Activated T-cell treated with anti-CD3 and anti-CD28 coated beads, Interleukin-2, amount 50 U/mL, for 24 hours (primary cell): ENCODE data around the gene FAM24A.
"Not testable (repeated sequence)": the region's sequence is repeated elsewhere in the genome, so short reads cannot be mapped to it uniquely, and the experiment has no call there.

Experiments used
- DNase-seq: peaks from one replicate; pipeline ENCODE4 v3.0.0-alpha.2; 2020
- H3K27ac Mint-ChIP-seq: 2 replicates; pipeline ENCODE4 v1.8.0; 2020; ENCODE audit warnings: mild to moderate bottlenecking, mixed read lengths
- H3K27me3 Mint-ChIP-seq: 2 replicates; pipeline ENCODE4 v1.8.0; 2020; ENCODE audit warnings: mixed read lengths
- H3K36me3 Mint-ChIP-seq: 2 replicates; pipeline ENCODE4 v1.8.0; 2020; ENCODE audit warnings: low read depth, mixed read lengths
- H3K4me1 Mint-ChIP-seq: 2 replicates; pipeline ENCODE4 v1.8.0; 2020; ENCODE audit warnings: low read depth, mixed read lengths
- H3K4me3 Mint-ChIP-seq: 2 replicates; pipeline ENCODE4 v1.8.0; 2020; ENCODE audit warnings: mild to moderate bottlenecking, moderate library complexity, mixed read lengths
- H3K9me3 Mint-ChIP-seq: 2 replicates; pipeline ENCODE4 v1.8.0; 2020; ENCODE audit warnings: mixed read lengths

FAM24A gene

GRCh38 chr10:122910310-122910709 lies at the start of gene FAM24A:
FAM24A (plus strand) TSS chr10:122910610; CDS start chr10:122911635, 1,025 bp downstream.
- DNase-seq, result no peak
- Mint-ChIP-seq H3K9me3 (no peaks in the 10 kb centered on the region), H3K27me3 (peaks cover 18% of the 10 kb centered on the region), H3K4me3 (no peak within 1 kb of the TSS), H3K27ac (no peak within 1 kb of the TSS), H3K36me3 (no peaks in the 10 kb centered on the region), H3K4me1 (no peaks in the 10 kb centered on the region)

- peaks cover 47% of the 10 kb centered on the region for H3K36me3 Mint-ChIP-seq
- peaks cover 27% of the 10 kb centered on the region for H3K4me1 Mint-ChIP-seq
- no peak overlapping the region for H3K4me3 Mint-ChIP-seq
- no peak for DNase-seq
- H3K9me3 Mint-ChIP-seq, result peaks cover 2% of the 10 kb centered on the region
- H3K27ac Mint-ChIP-seq, result no peak overlapping the region
- H3K27me3 Mint-ChIP-seq, result no peaks in the 10 kb centered on the region
Observed at GRCh38 chr10:122861711-122862161, 48.7 kb upstream of the FAM24A start.

DNA sequence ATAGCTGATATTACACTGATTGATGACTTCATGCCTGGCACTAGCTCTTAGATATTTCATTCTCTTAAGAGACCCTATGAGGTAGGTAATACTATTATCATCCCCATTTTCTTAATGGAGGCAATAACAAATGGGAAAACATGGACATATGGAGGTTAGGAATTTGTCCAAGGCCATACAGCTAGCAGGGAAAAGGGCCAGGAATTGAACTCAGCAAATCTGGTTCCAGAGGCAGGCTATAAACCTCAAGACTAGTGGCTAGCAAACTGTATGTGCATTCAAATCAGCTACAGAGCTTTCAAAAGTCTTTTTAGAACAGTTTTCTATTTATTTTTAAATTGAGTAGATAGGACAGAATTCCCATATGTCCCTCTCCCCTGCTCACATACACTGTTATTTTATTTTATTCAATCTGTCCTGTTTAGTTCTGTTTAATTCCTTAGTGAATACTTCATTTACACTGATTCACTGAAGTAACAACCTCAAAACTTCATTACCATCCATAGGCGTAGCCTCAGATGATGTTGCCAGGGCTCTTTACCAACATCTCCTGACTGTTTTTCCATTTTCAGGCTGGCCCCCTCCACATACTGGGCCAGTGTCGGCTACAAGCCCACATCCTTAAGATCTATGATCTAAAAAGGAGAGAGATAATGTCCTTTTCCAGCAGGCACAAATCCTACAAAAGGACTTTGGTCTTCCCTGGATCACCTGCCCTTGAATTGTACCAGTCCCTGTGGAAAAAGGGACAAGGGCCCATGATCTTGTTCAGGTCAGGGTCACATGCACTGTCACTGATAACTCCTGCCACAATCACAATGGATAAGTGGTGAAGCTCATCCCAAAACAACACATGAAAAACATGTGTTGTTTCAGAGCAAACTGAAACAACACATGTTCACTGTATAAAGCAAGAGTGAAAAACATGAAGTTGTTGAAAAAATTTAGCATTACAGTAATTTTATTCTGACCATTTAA lies 46.9 kb upstream of the FAM24A start:
- peaks cover 46% of the 10 kb centered on the region for H3K36me3 Mint-ChIP-seq
- no peak overlapping the region for H3K4me3 Mint-ChIP-seq
- H3K4me1 Mint-ChIP-seq, result peaks cover 41% of the 10 kb centered on the region
- H3K9me3 Mint-ChIP-seq, result peaks cover 2% of the 10 kb centered on the region
- no peak overlapping the region for H3K27ac Mint-ChIP-seq
- no peak for DNase-seq
- no peaks in the 10 kb centered on the region for H3K27me3 Mint-ChIP-seq

GRCh38 chr10:122864194-122864592 lies 46.2 kb upstream of the FAM24A start:
- H3K27me3 Mint-ChIP-seq, result no peaks in the 10 kb centered on the region
- no peak overlapping the region for H3K4me3 Mint-ChIP-seq
- H3K27ac Mint-ChIP-seq, result no peak overlapping the region
- DNase-seq, result no peak
- no peaks in the 10 kb centered on the region for H3K9me3 Mint-ChIP-seq
- H3K36me3 Mint-ChIP-seq, result peaks cover 42% of the 10 kb centered on the region
- peaks cover 44% of the 10 kb centered on the region for H3K4me1 Mint-ChIP-seq

DNA sequence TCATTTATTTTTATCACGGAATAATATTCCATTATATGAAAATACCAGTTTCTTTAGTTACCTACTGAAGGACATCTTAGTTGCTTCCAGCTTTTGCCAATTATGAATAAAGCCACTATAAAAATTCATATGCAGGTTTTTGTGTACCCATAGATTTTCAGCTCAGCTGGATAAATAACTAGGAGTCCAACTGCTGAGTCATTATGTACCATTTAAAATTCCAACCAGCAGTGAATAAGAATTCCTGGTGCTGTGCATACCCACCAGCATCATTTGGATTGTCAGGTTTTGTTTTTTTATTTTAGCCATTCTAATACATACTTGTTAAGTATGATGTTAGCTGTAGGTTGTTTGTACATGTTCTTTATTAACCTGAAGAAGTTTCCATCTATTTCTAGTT lies 45.5 kb upstream of the FAM24A start:
- H3K4me1 Mint-ChIP-seq, result peaks cover 50% of the 10 kb centered on the region
- peaks cover 4% of the 10 kb centered on the region for H3K9me3 Mint-ChIP-seq
- no peak overlapping the region for H3K4me3 Mint-ChIP-seq
- no peaks in the 10 kb centered on the region for H3K27me3 Mint-ChIP-seq
- H3K36me3 Mint-ChIP-seq, result peaks cover 39% of the 10 kb centered on the region
- H3K27ac Mint-ChIP-seq, result no peak overlapping the region
- DNase-seq, result no peak

DNA sequence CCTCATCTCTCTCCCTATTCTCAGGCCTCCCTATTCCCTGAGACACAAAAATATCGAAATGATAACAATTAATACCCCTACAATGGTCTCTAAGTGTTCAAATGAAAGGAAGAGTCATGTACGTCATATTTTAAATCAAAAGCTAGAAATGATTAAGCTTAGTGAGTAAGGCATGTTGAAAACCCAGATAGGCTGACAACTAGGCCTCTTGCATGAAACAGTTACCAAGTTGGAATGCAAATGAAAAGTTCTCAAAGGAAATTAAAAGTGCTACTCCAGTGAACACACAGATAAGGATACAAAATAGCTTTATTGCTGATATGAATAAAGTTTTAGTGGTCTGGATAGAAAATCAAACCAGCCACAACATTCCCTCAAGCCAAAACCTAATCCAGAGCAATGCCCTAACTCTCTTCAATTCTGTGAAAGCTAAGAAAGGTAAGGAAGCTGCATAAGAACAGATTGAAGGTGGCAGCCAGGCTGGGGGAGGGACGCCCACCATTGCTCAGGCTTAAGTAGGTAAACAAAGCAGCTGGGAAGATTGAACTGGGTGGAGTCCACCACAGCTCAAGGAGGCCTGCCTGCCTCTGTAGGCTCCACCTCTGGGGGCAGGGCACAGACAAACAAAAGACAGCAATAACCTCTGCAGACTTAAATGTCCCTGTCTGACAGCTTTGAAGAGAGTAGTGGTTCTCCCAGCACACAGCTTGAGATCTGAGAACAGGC lies 43.5 kb upstream of the FAM24A start:
- peak overlapping the region; percentile 37 for H3K27ac Mint-ChIP-seq

DNA sequence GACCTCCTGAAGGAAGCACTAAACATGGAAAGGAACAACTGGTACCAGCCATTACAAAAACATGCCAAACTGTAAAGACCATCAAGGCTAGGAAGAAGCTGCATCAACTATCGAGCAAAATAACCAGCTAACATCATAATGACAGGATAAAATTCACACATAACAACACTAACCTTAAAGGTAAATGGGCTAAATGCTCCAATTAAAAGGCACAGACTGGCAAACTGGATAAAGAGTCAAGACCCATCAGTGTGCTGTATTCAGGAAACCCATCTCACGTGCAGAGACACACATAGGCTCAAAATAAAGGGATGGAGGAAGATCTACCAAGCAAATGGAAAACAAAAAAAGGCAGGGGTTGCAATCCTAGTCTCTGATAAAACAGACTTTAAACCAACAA lies 41.6 kb upstream of the FAM24A start:
- not testable (repeated sequence) for H3K4me3 Mint-ChIP-seq, DNase-seq, H3K27ac Mint-ChIP-seq, H3K27me3 Mint-ChIP-seq, H3K9me3 Mint-ChIP-seq
- H3K4me1 Mint-ChIP-seq, result peaks cover 46% of the 10 kb centered on the region
- peaks cover 53% of the 10 kb centered on the region for H3K36me3 Mint-ChIP-seq

More for the DNA sequence above, 43.5 kb upstream of the FAM24A start:
- Mint-ChIP-seq H3K4me1 (peaks cover 54% of the 10 kb centered on the region), H3K36me3 (peaks cover 42% of the 10 kb centered on the region)
- H3K4me3 Mint-ChIP-seq, DNase-seq, H3K27me3 Mint-ChIP-seq, H3K9me3 Mint-ChIP-seq: not testable (repeated sequence)

DNA sequence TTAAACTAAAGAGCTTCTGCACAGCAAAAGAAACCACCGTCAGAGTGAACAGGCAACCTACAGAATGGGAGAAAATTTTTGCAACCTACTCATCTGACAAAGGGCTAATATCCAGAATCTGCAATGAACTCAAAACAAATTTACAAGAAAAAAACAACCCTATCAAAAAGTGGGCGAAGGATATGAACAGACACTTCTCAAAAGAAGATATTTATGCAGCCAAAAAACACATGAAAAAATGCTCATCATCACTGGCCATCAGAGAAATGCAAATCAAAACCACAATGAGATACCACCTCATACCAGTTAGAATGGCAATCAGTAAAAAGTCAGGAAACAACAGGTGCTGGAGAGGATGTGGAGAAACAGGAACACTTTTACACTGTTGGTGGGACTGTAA lies 38.5 kb upstream of the FAM24A start:
- Mint-ChIP-seq H3K4me1 (peaks cover 58% of the 10 kb centered on the region), H3K36me3 (peaks cover 72% of the 10 kb centered on the region)
- DNase-seq, H3K27ac Mint-ChIP-seq, H3K4me3 Mint-ChIP-seq, H3K27me3 Mint-ChIP-seq, H3K9me3 Mint-ChIP-seq: not testable (repeated sequence)

- DNase-seq, result no peak
- Mint-ChIP-seq H3K36me3 (peaks cover 84% of the 10 kb centered on the region), H3K9me3 (no peaks in the 10 kb centered on the region), H3K4me1 (peaks cover 66% of the 10 kb centered on the region), H3K27me3 (no peaks in the 10 kb centered on the region), H3K27ac (no peak overlapping the region), H3K4me3 (no peak overlapping the region)
Observed at GRCh38 chr10:122875843-122876466, 34.5 kb upstream of the FAM24A start.

GRCh38 chr10:122876467-122876855 lies 33.9 kb upstream of the FAM24A start:
- Mint-ChIP-seq H3K9me3 (no peaks in the 10 kb centered on the region), H3K36me3 (peaks cover 87% of the 10 kb centered on the region), H3K4me1 (peaks cover 69% of the 10 kb centered on the region), H3K27ac (no peak overlapping the region), H3K27me3 (no peaks in the 10 kb centered on the region), H3K4me3 (no peak overlapping the region)
- no peak for DNase-seq

GRCh38 chr10:122877264-122877663 lies 33.1 kb upstream of the FAM24A start:
- DNase-seq, result no peak
- no peaks in the 10 kb centered on the region for H3K9me3 Mint-ChIP-seq
- H3K27ac Mint-ChIP-seq, result peak overlapping the region; percentile 62
- peak overlapping the region; percentile 92 for H3K4me3 Mint-ChIP-seq
- peaks cover 88% of the 10 kb centered on the region for H3K36me3 Mint-ChIP-seq
- H3K27me3 Mint-ChIP-seq, result no peaks in the 10 kb centered on the region
- H3K4me1 Mint-ChIP-seq, result peaks cover 70% of the 10 kb centered on the region

DNA sequence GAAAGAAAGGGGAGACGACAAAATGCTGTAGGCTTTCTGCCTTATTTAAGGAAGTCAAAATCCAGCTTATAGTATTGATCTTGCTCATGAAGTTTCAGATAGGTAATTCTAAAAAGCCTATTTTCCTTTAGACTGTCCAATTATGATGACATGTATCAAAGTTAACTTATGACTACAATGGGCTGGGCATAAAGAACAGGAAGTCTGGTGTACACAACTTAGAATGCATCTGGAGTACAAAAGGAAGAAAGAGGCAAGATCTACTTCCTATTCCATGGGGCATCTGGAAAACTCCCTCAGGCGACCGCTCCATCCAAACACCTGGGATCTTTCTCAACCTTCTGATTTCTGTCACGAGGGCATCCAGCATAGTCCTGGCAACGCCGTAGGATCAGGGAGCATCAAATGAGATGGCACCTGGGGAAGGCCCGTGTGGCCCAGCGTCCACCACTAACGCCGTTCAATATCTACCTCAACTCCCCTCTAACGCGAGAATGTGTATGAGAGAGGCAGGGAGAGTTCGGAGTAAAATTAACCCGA lies 31.5 kb upstream of the FAM24A start:
- Mint-ChIP-seq H3K27me3 (no peaks in the 10 kb centered on the region), H3K9me3 (no peaks in the 10 kb centered on the region), H3K4me3 (peak overlapping the region; percentile 92), H3K4me1 (peaks cover 76% of the 10 kb centered on the region), H3K27ac (peak overlapping the region; percentile 96), H3K36me3 (peaks cover 84% of the 10 kb centered on the region)
- no peak for DNase-seq

- peaks cover 81% of the 10 kb centered on the region for H3K36me3 Mint-ChIP-seq
Observed at GRCh38 chr10:122879339-122880273, 30.8 kb upstream of the FAM24A start, which contains the start of gene FAM24B. FAM24B (minus strand) TSS chr10:122879581; CDS start chr10:122850515, 29,066 bp downstream.

More at GRCh38 chr10:122879339-122880273, 30.8 kb upstream of the FAM24A start, which contains the start of gene FAM24B:
- Mint-ChIP-seq H3K4me3 (peak within 1 kb of the TSS; percentile 92), H3K27ac (peak within 1 kb of the TSS; percentile 96), H3K27me3 (no peaks in the 10 kb centered on the region), H3K4me1 (peaks cover 72% of the 10 kb centered on the region), H3K9me3 (no peaks in the 10 kb centered on the region)
- peak; percentile 92 for DNase-seq
